SK-N-SH (cell line): ENCODE results near the gene GPC5.

Experiments
- CTCF ChIP-seq: fragments of 200-600 bp; sonication (generic); IDR thresholded peaks from 2 replicates; pipeline ENCODE4 v1.6.1; 2017; ENCODE audit warnings: antibody characterized with exemption, mild to moderate bottlenecking, moderate library complexity
- EP300 ChIP-seq, 2 experiments: IDR thresholded peaks; 2 replicates each; pipeline versions ENCODE4 v1.4.0 to v1.6.1; 2012; ENCODE audit warnings: borderline replicate concordance in 1 of 2, low read depth in 1 of 2, low read length in 1 of 2
- FOXM1 ChIP-seq: IDR thresholded peaks from 2 replicates; pipeline ENCODE4 v1.4.0; 2012; ENCODE audit warnings: low read depth, mild to moderate bottlenecking
- IRF3 ChIP-seq: fragments of 150-350 bp; IDR thresholded peaks from 2 replicates; pipeline ENCODE4 v1.6.1; 2016; ENCODE audit warnings: mild to moderate bottlenecking, low read depth, low read length
- JUND ChIP-seq: IDR thresholded peaks from 2 replicates; pipeline ENCODE4 v1.4.0; 2012
- NRF1 ChIP-seq: IDR thresholded peaks from 2 replicates; pipeline ENCODE4 v1.6.1; 2012; ENCODE audit warnings: low read depth, mild to moderate bottlenecking, low read length
- POLR2AphosphoS5 ChIP-seq: IDR thresholded peaks from 2 replicates; pipeline ENCODE4 v1.6.1; 2012; ENCODE audit warnings: low read depth, low read length
- RAD21 ChIP-seq: IDR thresholded peaks from 2 replicates; pipeline ENCODE4 v1.6.1; 2012; ENCODE audit warnings: mild to moderate bottlenecking, low read length
- REST ChIP-seq: IDR thresholded peaks from 2 replicates; pipeline ENCODE4 v1.6.1; 2012; ENCODE audit warnings: mild to moderate bottlenecking, low read depth, low read length, moderate library complexity
- TCF12 ChIP-seq: IDR thresholded peaks from 2 replicates; pipeline ENCODE4 v1.4.0; 2012
- TEAD4 ChIP-seq: IDR thresholded peaks from 2 replicates; pipeline ENCODE4 v1.4.0; 2012; ENCODE audit warnings: mild to moderate bottlenecking, borderline replicate concordance; ENCODE audit not compliant: insufficient read depth
- USF2 ChIP-seq: fragments of 150-350 bp; IDR thresholded peaks from 2 replicates; pipeline ENCODE4 v1.6.1; 2017; ENCODE audit warnings: antibody characterized with exemption, low read length, low read depth, borderline replicate concordance
- ZBTB33 ChIP-seq: IDR thresholded peaks from 2 replicates; pipeline ENCODE4 v1.4.0; 2012; ENCODE audit warnings: low read depth, borderline replicate concordance

- no peak for TF ChIP-seq USF2
- no peak for TF ChIP-seq CTCF
- no peak for TF ChIP-seq FOXM1
- no peak for TF ChIP-seq POLR2AphosphoS5
- TF ChIP-seq NRF1: no peak
- TF ChIP-seq RAD21: no peak
- TF ChIP-seq ZBTB33: no peak
- no peak for TF ChIP-seq EP300 (IDR thresholded peaks at IDR 0.05; ENCODE audit: borderline replicate concordance in 1 of 2, low read depth in 1 of 2, low read length in 1 of 2)
- TF ChIP-seq JUND: no peak
- TF ChIP-seq TCF12: no peak
- no peak for TF ChIP-seq REST
- TF ChIP-seq IRF3: no peak
- no peak for TF ChIP-seq TEAD4
These were observed 1063.0 kb downstream of the GPC5 start for GRCh38 chr13:92461402-92461801.
